DOHH2 (cell line): ENCODE results near the gene CRYBA4.

Source experiments
- H3F3A ChIP-seq: fragments of 200-600 bp; sonication (generic), shearing (Covaris generic); 2 replicates; pipeline ENCODE4 v1.6.0; 2016; ENCODE audit warnings: antibody characterized with exemption, mild to moderate bottlenecking; ENCODE audit not compliant: control insufficient read depth, insufficient read depth
- H3K27ac ChIP-seq: fragments of 200-600 bp; sonication (generic); 2 replicates; pipeline ENCODE4 v1.5.1; 2014; ENCODE audit warnings: low read depth, mild to moderate bottlenecking, low read length, moderate library complexity
- H3K27me3 ChIP-seq: fragments of 200-600 bp; sonication (generic); 2 replicates; pipeline ENCODE4 v1.6.1; 2014; ENCODE audit warnings: mild to moderate bottlenecking, low read length, mixed read lengths; ENCODE audit not compliant: control insufficient read depth
- H3K36me3 ChIP-seq: fragments of 200-600 bp; sonication (generic); 2 replicates; pipeline ENCODE4 v1.6.1; 2014; ENCODE audit warnings: mild to moderate bottlenecking, low read length, moderate library complexity, mixed read lengths; ENCODE audit not compliant: control insufficient read depth
- H3K4me1 ChIP-seq: fragments of 200-600 bp; sonication (generic); 2 replicates; pipeline ENCODE4 v1.6.1; 2014; ENCODE audit warnings: mild to moderate bottlenecking, low read length, mixed read lengths; ENCODE audit not compliant: control insufficient read depth
- H3K4me2 ChIP-seq: fragments of 200-600 bp; sonication (generic); 2 replicates; pipeline ENCODE4 v1.6.0; 2014; ENCODE audit warnings: mild to moderate bottlenecking, low read length, moderate library complexity
- H3K4me3 ChIP-seq: fragments of 200-600 bp; sonication (generic); 2 replicates; pipeline ENCODE4 v1.5.1; 2014; ENCODE audit warnings: mild to moderate bottlenecking, low read length, mixed read lengths
- H3K79me2 ChIP-seq: fragments of 200-600 bp; sonication (generic); 2 replicates; pipeline ENCODE4 v1.6.1; 2014; ENCODE audit warnings: mild to moderate bottlenecking, low read length, mixed read lengths; ENCODE audit not compliant: control insufficient read depth
- H3K9me2 ChIP-seq: fragments of 200-600 bp; sonication (generic); replicated peaks from 2 replicates; pipeline ENCODE4 v1.6.1; 2014; ENCODE audit warnings: mild to moderate bottlenecking, low read length, mixed read lengths; ENCODE audit not compliant: control insufficient read depth
- H3K9me3 ChIP-seq: fragments of 200-600 bp; sonication (generic); 2 replicates; pipeline ENCODE4 v1.6.1; 2014; ENCODE audit warnings: antibody characterized with exemption, low read length, mixed read lengths; ENCODE audit not compliant: control insufficient read depth, insufficient read depth
- H4K20me1 ChIP-seq: fragments of 200-600 bp; sonication (generic); 2 replicates; pipeline ENCODE4 v1.6.0; 2014; ENCODE audit warnings: low read depth, mild to moderate bottlenecking, antibody characterized with exemption, low read length, moderate library complexity; ENCODE audit not compliant: control insufficient read depth, insufficient read depth
- CTCF ChIP-seq: fragments of 200-600 bp; sonication (generic); IDR thresholded peaks from one replicate; pipeline ENCODE4 v1.5.1; 2014; ENCODE audit warnings: antibody characterized with exemption, mild to moderate bottlenecking, low read depth, low read length; ENCODE audit not compliant: poor library complexity, severe bottlenecking
- EZH2phosphoT487 ChIP-seq: fragments of 200-600 bp; sonication (generic); IDR thresholded peaks from 2 replicates; pipeline ENCODE4 v1.6.1; 2017; ENCODE audit warnings: borderline replicate concordance, mild to moderate bottlenecking, antibody characterized with exemption, low read length, moderate library complexity, mixed read lengths

The CRYBA4 gene

GRCh38 chr22:26589845-26590736 lies 31.7 kb upstream of the CRYBA4 start, which contains the start of gene TPST2:
Gene TPST2 (minus strand): TSS chr22:26590132. CDS start chr22:26541630, 48,502 bp downstream.
- H3K9me3 ChIP-seq = no peaks in the 10 kb centered on the region
- H3F3A ChIP-seq = peaks cover 11% of the 10 kb centered on the region; the same call in 1 of the 2 replicates
- H3K79me2 ChIP-seq = peaks cover 49% of the 10 kb centered on the region
- H3K27ac ChIP-seq = peak within 1 kb of the TSS; percentile 32; the same call in 1 of the 2 replicates
- no peaks in the 10 kb centered on the region for H3K27me3 ChIP-seq
- H3K4me2 ChIP-seq = peak within 1 kb of the TSS; percentile 95
- H3K36me3 ChIP-seq = peaks cover 23% of the 10 kb centered on the region
- TF ChIP-seq CTCF (no peak), EZH2phosphoT487 (no peak)
- peaks cover 7% of the 10 kb centered on the region; the same call in 1 of the 2 replicates for H4K20me1 ChIP-seq
- peak within 1 kb of the TSS; percentile 92 for H3K4me3 ChIP-seq
- H3K4me1 ChIP-seq = peaks cover 65% of the 10 kb centered on the region
- no peaks in the 10 kb centered on the region for H3K9me2 ChIP-seq

- H3K36me3 ChIP-seq = peaks cover 13% of the 10 kb centered on the region
- no peaks in the 10 kb centered on the region for H3K9me2 ChIP-seq
- H4K20me1 ChIP-seq = peaks cover 7% of the 10 kb centered on the region; the same call in 1 of the 2 replicates
- H3K27me3 ChIP-seq = no peaks in the 10 kb centered on the region
- peaks cover 11% of the 10 kb centered on the region; the same call in 1 of the 2 replicates for H3F3A ChIP-seq
- peak overlapping the region; percentile 37 for H3K27ac ChIP-seq
- H3K4me3 ChIP-seq = peak overlapping the region; percentile 28
- peaks cover 46% of the 10 kb centered on the region for H3K4me1 ChIP-seq
- peaks cover 27% of the 10 kb centered on the region for H3K79me2 ChIP-seq
- TF ChIP-seq CTCF (no peak), EZH2phosphoT487 (no peak)
- no peaks in the 10 kb centered on the region for H3K9me3 ChIP-seq
- peak overlapping the region; percentile 45 for H3K4me2 ChIP-seq
Measured at GRCh38 chr22:26592421-26592891, 29.3 kb upstream of the CRYBA4 start.

- H3K4me2 ChIP-seq = no peak overlapping the region
- no peak overlapping the region for H3K27ac ChIP-seq
- peaks cover 14% of the 10 kb centered on the region for H3K79me2 ChIP-seq
- TF ChIP-seq EZH2phosphoT487 (no peak), CTCF (no peak)
- no peaks in the 10 kb centered on the region for H3K9me3 ChIP-seq
- H3K27me3 ChIP-seq = no peaks in the 10 kb centered on the region
- H3K36me3 ChIP-seq = peaks cover 5% of the 10 kb centered on the region
- no peak overlapping the region for H3K4me3 ChIP-seq
- H3K9me2 ChIP-seq = no peaks in the 10 kb centered on the region
- H3K4me1 ChIP-seq = peaks cover 36% of the 10 kb centered on the region
- H3F3A ChIP-seq = peaks cover 3% of the 10 kb centered on the region; the same call in 1 of the 2 replicates
- peaks cover 1% of the 10 kb centered on the region; the same call in 1 of the 2 replicates for H4K20me1 ChIP-seq
Measured at GRCh38 chr22:26593763-26594162, 28.0 kb upstream of the CRYBA4 start.
